Measurements from ENCODE around the gene LGALS3BP.

GRCh38 chr17:78999947-79000395 is 20.2 kb upstream of the LGALS3BP start:
- TF ChIP-seq CREB1 (IDR thresholded peaks at IDR 0.05; ENCODE audit: low read depth) (no peak), TAF1 (IDR thresholded peaks at IDR 0.05; ENCODE audit: low read depth) (no peak), FOXM1 (IDR thresholded peaks at IDR 0.05; ENCODE audit: borderline replicate concordance, low read depth) (no peak), EP300 (IDR thresholded peaks at IDR 0.05; ENCODE audit: borderline replicate concordance) (no peak), YY1 (IDR thresholded peaks at IDR 0.05; ENCODE audit: low read depth) (no peak), NFIC (IDR thresholded peaks at IDR 0.05) (no peak), RAD21 (IDR thresholded peaks at IDR 0.05; ENCODE audit: low read depth) (no peak), EGR1 (IDR thresholded peaks at IDR 0.05) (no peak), TEAD4 (IDR thresholded peaks at IDR 0.05) (no peak)
- TF ChIP-seq, protein P1, sequence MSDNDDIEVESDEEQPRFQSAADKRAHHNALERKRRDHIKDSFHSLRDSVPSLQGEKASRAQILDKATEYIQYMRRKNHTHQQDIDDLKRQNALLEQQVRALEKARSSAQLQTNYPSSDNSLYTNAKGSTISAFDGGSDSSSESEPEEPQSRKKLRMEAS (IDR thresholded peaks at IDR 0.05): no peak
- TF ChIP-seq, protein P2, sequence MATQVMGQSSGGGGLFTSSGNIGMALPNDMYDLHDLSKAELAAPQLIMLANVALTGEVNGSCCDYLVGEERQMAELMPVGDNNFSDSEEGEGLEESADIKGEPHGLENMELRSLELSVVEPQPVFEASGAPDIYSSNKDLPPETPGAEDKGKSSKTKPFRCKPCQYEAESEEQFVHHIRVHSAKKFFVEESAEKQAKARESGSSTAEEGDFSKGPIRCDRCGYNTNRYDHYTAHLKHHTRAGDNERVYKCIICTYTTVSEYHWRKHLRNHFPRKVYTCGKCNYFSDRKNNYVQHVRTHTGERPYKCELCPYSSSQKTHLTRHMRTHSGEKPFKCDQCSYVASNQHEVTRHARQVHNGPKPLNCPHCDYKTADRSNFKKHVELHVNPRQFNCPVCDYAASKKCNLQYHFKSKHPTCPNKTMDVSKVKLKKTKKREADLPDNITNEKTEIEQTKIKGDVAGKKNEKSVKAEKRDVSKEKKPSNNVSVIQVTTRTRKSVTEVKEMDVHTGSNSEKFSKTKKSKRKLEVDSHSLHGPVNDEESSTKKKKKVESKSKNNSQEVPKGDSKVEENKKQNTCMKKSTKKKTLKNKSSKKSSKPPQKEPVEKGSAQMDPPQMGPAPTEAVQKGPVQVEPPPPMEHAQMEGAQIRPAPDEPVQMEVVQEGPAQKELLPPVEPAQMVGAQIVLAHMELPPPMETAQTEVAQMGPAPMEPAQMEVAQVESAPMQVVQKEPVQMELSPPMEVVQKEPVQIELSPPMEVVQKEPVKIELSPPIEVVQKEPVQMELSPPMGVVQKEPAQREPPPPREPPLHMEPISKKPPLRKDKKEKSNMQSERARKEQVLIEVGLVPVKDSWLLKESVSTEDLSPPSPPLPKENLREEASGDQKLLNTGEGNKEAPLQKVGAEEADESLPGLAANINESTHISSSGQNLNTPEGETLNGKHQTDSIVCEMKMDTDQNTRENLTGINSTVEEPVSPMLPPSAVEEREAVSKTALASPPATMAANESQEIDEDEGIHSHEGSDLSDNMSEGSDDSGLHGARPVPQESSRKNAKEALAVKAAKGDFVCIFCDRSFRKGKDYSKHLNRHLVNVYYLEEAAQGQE (IDR thresholded peaks at IDR 0.05; ENCODE audit: low read depth): no peak
- TF ChIP-seq, protein P3, sequence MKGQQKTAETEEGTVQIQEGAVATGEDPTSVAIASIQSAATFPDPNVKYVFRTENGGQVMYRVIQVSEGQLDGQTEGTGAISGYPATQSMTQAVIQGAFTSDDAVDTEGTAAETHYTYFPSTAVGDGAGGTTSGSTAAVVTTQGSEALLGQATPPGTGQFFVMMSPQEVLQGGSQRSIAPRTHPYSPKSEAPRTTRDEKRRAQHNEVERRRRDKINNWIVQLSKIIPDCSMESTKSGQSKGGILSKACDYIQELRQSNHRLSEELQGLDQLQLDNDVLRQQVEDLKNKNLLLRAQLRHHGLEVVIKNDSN (IDR thresholded peaks at IDR 0.05): no peak
